ENCODE data around the gene KRT79.

Gene KRT79

DNA sequence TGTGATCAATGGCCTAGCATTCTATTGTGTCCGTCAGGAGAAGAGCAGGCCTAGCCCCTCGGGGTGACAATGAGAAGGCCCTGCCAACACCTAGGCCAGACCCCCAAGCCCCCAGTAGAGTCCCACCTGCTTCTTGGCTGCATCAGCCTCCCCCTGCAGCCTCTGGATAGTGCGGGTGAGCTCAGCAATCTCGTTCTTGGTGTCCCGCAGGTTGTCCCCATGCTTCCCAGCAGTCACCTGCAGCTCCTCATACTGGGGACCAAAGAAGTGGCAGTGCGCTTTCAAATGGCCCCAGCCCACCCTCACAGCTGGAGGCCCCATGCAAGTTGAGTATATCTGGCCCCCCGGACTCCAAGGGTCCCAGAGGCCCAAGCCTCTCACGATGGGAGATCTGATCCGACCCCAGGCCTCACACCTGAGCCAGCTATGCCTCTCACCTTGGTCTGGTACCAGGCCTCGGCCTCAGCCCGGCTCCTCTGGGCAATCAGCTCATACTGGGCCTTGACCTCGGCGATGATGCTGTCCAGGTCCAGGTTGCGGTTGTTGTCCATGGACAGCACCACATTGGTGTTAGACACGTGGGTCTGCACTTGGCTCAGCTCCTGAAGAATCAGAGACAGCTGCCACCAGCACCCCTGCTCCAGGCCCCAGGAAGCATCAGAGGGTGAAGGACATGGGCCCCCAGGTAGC is 10.2 kb downstream of the KRT79 start:
- TF ChIP-seq, protein P1, sequence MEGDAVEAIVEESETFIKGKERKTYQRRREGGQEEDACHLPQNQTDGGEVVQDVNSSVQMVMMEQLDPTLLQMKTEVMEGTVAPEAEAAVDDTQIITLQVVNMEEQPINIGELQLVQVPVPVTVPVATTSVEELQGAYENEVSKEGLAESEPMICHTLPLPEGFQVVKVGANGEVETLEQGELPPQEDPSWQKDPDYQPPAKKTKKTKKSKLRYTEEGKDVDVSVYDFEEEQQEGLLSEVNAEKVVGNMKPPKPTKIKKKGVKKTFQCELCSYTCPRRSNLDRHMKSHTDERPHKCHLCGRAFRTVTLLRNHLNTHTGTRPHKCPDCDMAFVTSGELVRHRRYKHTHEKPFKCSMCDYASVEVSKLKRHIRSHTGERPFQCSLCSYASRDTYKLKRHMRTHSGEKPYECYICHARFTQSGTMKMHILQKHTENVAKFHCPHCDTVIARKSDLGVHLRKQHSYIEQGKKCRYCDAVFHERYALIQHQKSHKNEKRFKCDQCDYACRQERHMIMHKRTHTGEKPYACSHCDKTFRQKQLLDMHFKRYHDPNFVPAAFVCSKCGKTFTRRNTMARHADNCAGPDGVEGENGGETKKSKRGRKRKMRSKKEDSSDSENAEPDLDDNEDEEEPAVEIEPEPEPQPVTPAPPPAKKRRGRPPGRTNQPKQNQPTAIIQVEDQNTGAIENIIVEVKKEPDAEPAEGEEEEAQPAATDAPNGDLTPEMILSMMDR (conservative IDR thresholded peaks at IDR 0.05; ENCODE audit: control insufficient read depth, insufficient read depth, low read depth, low read length) = no peak
- DNase-seq (ENCODE audit: low read depth) = no peak
- H3K4me3 ChIP-seq (ENCODE audit: control insufficient read depth, low read depth, low read length) = no peak overlapping the region

DNA sequence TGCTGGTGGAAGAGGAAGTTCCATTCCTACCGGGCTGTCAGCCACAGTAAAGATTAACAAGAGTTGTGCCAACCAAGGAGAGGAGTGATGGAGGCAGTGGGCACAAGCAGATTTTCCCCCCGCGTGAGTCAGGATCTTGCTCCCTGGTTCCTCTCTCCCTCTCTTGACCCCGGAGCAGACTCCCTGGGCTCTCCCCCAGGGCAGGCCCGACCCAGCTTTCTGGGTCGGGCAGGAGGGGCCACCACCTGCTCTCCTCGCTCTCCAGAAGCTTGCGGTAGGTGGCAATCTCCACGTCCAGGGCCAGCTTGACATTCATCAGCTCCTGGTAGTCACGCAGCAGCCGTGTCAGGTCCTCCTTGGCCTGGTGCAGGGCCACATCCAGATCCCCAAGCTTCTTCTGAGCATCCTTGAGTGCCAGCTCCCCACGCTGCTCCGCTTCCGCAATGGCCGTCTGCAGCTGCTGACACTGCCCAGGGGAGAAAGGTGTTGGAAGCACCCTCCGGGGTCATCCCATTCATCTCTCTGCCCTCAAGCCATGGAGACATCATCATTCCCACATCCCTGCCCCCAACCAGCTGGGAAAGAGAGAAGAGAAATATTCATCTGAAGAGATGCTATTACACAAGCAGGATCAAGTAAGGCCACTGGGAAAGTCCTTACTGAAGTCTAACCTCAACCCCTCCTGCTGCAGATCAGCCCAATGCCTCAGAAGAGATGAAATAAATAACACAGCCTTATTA is 11.2 kb downstream of the KRT79 start:
- no peak overlapping the region for H3K4me3 ChIP-seq (ENCODE audit: control insufficient read depth, low read depth, low read length)
- TF ChIP-seq, protein P1 (conservative IDR thresholded peaks at IDR 0.05; ENCODE audit: control insufficient read depth, insufficient read depth, low read depth, low read length) = no peak

DNA sequence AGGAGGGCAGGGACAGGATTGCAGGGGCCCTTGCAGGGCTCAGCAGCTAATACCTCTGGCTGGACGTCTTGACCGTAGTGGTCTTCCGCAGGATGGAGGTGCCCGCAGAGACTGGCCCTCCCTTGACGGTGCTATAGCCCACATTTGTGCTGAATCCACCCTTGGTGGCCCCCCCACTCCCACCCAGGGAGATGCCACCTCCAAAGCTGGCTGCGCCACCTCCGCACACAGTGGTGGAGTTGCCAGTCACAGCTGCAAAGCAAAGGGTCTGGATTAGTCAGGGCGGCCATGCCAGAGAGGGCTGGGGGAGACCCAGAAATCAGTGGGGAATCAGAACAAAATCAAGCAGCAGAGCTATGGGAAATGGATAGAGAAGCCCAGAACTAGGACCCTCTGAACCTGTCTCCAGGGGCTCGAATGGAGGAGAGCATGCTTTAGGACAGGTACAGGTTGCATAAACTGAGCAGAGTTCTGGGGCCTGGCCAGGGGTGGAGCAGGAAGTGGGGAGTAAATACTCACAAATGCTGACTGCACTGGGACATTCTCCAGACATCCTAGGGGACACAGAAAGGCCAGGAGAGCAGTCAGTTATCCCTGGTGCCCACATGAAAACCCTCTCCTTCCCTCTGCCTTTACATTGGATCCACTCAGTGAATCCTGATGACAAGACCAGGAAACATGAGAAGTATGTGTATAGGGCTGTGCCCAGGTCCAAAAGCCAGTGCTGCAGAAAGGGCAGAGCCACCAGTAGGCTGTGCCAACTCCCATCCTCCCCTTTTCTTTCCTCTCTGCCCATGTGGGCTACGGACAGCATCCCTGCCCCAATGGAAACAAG is 12.1 kb downstream of the KRT79 start:
- DNase-seq (ENCODE audit: low read depth) = no peak
- no peak overlapping the region for H3K4me3 ChIP-seq (ENCODE audit: control insufficient read depth, low read depth, low read length)
- TF ChIP-seq, protein P1 (conservative IDR thresholded peaks at IDR 0.05; ENCODE audit: control insufficient read depth, insufficient read depth, low read depth, low read length) = no peak

More for the DNA sequence above, 11.2 kb downstream of the KRT79 start:
- no peak for DNase-seq (ENCODE audit: low read depth)

DNA sequence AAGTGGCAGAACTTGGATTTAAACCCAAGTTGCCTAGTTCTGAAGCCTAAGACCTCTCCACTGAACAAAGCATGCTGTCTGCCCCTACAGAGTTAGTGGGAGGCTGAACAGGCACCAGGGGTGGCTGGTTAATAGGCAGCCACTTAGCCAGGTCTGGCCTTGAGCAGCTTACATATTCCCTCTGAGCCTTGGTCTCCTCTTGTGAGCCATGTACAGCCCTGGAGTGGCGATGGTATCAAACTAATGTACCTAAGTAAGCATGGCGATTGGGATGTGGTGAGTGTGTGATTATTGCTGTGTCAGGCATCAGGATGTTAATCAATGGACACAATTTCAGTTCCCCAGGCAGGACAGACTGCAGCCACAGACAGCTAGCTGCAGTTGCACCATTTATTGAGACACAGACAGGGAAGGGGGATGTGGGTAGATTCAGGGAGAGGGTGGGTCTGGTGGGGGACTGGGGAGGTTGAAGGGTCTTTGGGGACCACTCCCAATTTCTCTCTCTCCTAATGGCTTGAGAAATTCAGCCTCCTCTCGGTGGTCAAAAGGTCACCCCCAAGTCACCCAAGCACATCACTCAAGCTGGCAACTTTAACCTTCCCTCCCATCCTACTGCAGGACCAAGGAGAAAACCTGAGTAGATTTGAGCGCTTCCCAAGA is 12.9 kb downstream of the KRT79 start:
- no peak for DNase-seq (ENCODE audit: low read depth)
- TF ChIP-seq, protein P1 (conservative IDR thresholded peaks at IDR 0.05; ENCODE audit: control insufficient read depth, insufficient read depth, low read depth, low read length) = no peak

DNA sequence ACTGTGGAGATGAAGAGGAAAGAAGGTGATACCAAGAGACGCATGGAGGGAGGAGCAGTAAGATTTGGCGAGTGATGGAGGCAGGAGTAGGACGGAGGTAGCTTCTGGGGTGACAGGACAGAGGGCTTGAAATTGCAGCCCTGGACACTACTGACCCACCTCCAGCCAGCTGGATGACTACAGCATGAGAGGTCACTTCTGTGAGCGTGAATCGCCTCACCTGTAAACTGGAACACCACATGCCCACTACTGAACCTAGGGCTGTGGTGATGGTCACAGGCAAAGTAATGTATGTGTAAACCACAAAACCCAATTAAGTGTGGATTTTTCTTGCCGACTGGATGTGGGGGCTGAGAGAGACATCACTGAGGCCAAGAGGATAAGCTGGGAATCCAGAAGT is 13.6 kb downstream of the KRT79 start:
- H3K4me3 ChIP-seq (ENCODE audit: control insufficient read depth, low read depth, low read length) = no peak overlapping the region
- no peak for DNase-seq (ENCODE audit: low read depth)
- TF ChIP-seq, protein P1 (conservative IDR thresholded peaks at IDR 0.05; ENCODE audit: control insufficient read depth, insufficient read depth, low read depth, low read length) = no peak

More for the DNA sequence above, 12.9 kb downstream of the KRT79 start:
- H3K4me3 ChIP-seq (ENCODE audit: control insufficient read depth, low read depth, low read length) = no peak overlapping the region
